ENCODE data around the gene EPB41L2.

Gene EPB41L2

DNA sequence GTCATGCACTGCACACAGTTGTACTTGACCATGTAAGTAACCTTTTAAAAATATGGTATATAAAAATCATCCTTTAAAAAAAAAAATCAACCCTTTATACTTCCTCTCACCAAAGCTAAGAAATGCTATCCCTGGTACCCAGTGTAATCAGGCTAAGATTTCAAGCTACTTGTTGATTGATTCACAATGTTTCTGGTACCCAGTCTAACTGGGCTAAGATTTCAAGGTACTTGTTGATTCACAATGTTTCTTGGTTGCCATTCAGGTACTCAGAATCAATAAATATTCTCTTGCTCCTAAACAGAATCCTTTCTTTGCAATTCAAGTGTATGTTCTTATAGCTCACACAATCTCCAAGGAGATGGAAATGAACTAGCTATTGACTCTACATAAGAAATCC, 159.4 kb downstream of the EPB41L2 start:
- no peak for DNase-seq

DNA sequence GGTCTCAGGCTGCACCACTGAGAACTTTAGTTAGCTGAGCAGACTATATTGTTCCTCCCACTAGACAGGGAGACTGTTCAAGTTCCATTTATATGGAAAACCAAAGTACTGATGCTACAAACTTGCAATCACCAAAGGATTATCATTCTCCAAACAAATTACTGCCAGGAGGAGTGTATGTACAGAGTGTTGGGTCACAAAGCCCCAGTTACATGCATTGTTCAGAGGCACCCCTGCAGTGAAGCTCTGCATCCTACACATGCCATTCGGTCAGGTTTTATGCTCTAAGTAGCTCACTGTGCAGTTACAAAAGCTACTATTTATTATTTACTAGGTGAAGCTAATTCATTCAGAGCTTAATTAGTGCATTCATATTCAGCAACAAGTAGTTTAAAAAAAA, 160.0 kb downstream of the EPB41L2 start:
- no peak for DNase-seq

DNA sequence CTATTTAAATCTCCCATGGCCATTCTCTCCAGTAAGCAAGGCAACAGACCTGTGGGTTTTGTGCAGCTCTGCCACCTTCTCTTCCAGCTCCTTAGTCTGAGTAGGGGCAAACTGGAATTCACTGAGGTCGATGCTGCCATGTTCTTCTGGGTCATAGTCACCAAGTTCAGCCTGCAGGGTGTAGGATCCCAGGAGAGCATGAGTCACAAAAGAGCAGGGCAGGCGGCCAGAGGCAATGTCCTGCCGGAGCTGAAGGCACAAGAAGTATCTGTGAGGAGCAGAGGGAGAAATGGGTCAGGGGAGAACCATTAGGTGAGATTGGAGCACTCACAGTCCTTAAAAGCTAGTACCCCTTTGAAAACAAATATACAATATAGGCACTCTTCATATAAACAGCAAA, 162.1 kb downstream of the EPB41L2 start:
- DNase-seq, result no peak

DNA sequence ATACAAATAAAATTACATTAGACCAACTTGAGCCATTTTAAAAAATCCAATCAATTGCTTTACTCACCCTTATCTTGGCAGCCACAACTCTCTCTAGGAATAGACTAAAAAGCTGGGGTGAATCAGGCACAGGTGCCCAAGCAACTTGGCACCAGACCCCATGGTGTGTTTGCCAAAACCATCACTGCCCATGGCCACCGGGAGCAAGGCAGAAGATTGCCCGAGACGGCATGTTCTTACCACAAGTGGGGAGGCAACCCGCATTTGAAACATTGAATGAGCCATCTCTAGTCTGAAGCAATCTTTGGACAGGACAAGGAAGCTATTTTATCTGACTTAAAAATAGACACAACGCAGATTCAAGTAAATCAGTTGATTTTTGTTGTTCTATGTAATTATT, 166.8 kb downstream of the EPB41L2 start:
- DNase-seq, result no peak

DNA sequence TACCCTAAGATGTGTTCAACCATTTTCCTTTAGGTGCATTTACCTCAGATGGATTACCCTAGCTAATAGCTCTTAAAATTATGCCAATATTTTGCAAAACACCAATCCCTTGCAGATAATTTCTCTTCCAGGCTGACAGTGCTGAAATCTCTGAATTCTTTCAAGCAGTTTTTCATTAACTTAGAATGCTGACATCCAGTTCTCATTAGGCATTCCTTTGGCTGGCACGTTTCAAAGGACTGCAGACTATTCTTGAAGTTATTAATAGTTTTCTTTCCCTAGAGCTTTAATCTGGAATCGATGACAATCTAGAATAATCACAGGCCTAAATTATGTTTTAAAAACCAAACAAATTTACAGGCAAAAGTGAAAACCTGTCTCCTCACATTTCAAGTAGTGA, 167.5 kb downstream of the EPB41L2 start:
- DNase-seq, result no peak

DNA sequence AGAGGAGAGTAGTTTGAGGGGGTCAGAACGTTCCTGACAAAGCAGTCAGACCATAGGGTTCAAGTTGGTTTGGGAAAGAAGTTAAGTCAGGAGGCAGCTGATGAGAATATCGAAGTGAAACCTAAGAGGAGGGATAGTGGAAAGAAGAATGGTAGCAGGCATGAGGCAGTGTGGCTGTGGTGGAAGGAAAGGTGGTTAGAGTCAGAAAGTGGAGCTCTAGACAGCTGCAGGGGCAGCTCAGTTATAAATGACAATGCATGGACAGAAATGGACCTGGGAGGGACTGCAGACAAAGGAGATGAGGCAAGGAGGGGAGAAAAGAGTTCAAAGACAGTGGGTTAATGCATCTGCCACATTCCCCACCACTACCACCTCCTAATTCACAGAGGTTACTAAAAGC, 169.3 kb downstream of the EPB41L2 start:
- no peak for DNase-seq

DNA sequence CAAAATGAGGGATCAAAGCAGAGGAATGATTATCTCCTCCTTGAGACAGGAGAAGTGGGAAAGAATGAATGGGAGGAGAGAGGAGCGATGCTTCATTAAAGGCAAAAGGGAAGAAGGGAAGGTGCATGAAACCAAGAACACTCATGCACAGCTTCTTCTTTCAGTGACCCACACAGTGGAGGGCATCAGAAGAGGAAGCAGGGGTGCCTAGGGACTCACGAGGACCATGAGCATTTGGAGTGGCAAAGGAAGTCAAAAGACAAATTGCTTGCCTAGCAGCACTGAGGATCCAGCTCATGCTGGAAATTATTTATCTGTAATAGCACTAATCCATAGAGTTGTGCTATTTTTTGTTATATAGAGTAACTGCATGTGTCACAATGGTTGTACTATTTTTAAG, 169.8 kb downstream of the EPB41L2 start:
- no peak for DNase-seq

DNA sequence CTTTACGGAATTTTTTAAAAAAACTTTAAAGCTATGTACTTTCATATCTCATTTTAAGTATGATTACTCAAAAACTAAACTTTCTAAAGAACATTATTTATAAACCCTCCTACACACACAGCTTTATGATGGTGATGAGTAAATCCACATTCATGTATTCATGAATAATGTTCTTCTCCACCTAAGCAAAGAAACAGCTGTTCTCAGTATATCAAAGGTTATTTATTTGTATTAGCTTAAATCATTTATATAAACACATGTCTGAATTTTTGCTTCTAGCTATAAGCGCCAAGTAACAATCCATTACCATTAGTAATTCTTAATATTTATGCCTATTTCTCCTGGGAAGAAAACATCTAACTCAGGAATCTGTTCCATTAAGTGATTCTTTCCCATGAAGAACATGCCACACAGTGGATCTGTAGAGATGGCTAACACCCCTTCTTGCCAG, 172.5 kb downstream of the EPB41L2 start:
- no peak for DNase-seq

DNA sequence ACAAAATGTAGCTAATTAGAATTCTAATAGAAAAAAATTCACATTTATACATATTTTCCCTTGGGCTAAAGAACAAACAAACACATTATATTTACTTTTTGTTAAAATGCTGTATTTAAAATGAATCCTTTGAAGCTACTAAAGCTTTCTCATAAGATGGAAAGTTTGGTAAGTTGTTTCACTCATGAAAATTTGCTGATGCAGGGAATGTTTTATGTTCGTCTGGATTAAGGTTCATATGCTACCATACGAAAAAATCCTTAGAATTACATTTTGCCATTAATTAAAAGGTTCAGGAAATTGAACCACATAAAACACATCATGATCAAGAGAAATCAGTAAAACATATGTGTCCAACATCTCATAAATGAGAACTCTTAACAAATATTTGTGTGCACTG, 173.6 kb downstream of the EPB41L2 start:
- DNase-seq, result no peak

DNA sequence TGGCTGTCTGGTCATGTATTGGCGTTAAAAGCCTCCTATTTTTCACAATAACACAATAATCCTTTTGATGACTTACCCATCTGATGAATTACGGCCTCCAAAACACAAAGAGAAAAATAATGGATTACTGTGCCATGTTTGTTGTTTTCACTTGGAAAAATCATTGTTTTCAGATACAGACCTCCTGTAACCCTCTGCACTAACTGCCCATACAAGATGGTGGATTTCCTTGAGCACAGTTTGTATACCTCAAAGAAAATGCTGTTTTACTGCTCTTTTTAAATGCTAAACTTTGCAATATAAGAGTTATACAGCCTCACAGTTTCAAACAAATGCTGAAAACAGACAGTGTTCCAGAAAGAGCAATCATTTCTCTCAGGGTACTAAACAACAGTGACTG, 174.8 kb downstream of the EPB41L2 start:
- no peak for DNase-seq

DNA sequence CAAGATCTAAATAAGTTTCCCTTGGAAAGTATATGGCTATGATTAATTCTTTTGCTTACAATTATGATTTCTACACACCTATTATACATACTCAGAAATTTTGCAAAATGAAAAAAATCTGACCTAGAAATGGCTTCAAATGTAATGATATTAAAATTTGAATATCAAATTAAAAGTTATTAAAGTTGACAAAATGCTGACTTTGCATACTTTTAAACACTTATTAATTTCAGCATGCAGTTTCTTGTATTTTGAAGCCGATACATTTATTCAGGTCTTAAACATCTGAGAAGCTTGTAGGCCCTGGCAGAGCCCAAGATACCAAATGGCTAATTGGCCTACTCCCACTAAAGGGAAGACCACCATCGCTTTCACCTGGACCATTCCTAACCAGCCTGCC, 176.1 kb downstream of the EPB41L2 start:
- DNase-seq, result no peak

DNA sequence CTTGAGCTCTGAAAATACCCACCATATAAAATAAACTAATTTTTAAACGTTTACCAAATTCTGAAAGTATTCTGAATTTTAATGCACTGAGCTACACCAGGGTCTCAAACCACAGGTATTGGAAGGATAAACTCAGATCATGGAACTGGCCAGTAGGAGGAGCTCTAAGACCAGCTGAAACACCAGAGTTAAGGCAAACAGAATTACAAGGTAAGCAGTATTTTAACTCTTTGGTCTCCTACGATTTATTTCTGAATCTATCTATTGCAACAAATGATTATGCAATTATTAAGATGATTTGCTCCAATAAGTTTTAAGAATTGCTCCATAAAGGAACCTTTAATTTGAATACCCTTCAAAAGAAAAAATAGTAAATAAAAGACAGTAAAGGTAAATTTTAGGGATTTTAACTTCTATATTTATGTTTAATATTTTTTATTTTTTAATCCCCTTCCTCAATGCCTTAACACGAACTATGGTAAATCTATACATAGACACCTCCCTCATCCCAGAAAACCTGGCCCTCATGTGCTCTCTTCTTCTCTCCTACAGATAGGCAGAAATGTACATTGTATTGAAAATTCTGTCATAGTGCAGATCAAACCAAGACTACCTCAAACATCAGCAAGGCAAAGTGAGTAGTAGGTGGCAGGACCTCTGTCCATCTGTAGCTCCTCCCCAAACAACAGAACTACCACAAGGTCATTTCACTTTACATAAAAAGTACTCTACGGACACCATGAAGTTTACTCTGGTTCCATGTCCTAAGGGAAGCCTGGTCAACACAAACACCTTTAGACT, 177.5 kb downstream of the EPB41L2 start:
- no peak for DNase-seq

DNA sequence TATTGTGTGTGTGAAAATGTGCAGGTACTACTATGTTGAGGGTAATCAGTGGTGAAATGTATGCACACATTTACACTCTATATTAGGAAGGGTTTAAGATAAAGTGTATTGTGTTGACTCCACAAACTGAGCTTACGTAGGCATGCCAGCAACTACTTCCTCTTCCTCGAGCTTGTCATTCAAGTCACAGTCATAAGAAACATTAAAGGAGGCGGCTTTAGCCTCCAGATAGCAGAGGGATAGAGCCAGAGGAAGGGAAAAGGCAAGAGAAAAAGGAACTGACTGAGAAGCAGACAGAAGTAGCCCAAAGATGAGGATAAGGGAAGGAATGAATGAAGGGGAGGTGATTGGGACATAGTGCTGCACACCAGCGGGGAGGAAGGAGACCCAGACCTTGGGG, 180.7 kb downstream of the EPB41L2 start:
- no peak for DNase-seq

DNA sequence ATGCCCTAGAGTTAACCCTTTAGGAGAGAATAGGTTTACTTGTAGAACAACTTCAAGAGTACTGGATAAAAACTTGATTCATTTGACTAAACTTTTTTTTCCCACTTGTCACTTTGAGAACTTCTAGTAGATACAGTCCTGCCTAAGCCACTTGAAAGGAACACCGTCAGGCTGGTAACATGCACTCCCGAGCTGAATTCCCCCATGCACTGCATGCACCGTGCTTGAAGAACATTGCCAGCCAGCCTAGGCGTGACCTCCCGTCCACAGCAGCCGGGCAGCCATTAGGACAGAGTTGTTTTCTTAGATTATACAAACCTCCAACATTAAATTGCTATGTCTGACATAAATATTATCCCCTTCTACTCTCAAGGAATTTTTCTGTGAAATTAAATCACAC, 183.2 kb downstream of the EPB41L2 start:
- DNase-seq, result no peak

DNA sequence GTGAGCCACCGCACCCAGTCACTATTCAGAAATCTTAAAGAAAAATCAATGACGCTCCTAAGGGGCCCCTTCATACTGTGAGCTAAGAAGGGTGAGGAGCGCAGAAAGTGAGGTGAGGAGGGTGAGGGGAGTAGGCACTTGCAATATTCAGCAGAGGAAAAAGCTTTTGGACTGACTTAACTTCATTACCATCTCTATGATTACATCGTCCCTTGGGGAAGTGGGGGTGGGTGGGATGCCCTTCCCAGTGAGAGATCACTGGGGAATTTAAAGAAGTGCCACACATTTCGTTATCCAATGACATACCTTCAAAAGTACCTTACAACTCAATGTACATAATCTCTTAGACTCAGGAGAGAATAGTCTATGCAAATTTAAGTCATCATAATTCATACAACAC, 189.3 kb downstream of the EPB41L2 start:
- no peak for DNase-seq

DNA sequence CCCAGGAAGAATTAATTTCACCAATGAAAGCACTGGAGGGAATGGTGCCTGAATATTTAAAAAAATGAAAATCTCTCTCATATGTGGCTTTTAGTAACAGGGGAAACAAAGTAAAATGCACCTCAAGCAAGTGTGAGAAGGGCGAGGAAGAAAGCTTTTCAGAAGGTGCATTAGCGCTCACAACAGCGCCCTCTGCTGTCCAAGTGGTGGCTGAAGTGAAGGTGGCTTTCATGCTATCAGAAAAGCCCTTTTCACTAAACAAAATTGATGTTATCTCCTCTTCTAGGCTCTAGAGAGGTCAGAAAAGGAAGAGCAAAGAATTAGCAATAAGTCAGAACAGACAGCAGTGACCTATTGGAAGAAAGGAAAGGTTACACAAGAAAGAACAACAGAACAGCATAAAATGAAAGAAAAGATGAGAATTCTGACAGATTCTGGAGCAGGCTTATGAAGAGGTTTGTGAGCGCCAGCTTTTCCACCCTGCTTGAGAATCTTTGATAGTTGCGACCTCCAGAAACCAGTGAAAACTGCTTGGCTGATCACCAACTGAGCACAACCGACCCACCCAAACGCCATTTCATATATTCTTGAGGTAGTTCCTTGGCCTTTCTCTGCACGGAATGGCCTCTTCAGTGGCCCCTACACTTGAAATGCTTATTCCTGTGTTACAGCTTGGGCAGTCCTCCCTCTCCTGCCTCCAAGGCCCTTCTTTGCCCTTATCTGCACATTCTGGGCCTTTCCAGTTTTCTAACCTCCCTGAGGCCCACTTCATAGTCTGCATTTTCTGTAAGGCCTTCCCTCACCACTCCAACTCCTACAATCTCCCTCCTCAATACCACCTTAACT, 190.6 kb downstream of the EPB41L2 start:
- DNase-seq, result no peak

DNA sequence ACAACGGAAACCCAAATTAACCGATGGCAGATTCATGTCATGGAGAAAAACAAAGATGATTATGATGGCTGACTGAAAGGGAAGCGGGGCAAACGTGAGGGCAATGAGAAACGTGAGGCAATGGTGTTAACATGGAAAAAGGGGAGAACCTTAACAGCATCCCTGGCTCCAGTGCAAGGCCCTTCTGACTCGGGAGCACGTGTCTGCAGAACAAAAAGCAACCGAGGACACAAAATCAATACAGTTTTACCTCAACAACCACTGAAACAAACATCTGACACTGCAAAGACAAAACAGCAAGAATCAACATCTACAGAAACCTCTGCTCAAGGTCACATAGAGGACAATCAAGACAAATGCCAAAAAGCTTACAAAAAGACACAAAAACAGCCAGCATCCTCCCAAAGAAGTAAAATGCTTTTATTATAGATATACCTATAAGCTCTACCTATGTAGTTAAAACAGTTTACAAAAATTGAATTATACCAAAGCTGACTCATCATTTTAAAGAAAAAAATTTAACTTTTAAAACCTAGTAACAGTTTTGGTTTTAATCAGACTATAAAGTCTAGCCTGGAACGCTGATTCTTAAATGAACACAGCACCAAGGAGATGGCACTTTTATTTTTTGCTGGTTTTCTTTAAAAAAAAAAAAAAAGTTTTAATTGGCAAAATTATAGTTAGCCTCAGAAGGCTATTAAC, 192.7 kb downstream of the EPB41L2 start:
- DNase-seq, result no peak

DNA sequence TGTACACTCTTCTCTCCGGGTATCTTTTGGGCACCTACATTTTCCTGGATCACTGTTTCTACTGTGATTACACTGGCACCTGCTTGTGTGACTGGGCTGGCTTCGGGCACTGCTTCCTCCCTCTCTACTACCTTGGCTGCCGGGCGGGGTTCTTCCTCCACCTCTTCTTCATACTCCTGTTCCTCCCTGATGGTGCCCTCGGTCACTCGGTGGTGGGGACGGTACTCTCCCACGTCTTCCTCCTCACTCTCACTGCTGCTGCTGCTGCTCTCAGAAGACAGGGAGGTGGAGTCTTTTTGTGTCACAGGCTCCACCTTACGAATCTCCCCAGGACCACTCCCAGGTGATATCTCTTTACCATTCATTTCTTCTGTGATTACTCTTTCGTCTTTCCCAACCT, 193.4 kb downstream of the EPB41L2 start:
- DNase-seq, result no peak

DNA sequence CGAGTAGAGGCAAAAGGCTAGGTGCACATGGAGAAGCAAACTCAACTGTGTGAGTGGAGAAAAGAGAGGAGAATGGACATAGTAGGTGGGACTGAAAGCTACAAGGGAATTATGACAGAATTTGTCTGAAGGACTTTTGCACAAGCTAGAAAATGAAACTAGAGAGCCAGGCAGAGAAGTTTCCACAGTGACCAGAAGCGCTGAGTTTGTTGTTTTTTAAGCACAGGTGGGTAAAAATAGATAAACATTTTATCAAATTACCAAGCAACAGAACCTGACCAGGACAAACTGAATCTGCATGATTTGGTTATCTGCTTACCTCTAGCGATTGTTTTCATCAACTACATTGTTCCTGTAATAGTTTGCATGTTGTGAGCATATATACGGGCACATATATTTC, 197.3 kb downstream of the EPB41L2 start:
- no peak for DNase-seq

DNA sequence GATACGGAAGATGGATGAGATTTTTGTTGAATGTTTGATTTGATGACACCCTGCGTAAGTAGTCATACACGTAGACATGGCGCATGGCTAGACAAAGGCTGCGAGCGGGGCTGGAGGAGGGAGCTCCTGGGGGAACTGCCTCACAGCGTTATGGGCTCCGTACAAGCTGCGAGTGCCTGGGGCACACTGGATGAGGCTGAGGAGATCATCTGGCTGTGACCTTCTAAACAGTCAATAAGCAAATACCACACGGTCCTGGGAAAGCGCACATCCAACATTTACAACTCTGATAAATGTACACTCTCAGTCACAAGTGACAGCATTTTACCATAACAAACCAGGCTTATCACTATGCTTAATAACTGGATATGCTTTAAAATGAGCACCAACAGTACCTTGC, 198.7 kb downstream of the EPB41L2 start:
- no peak for DNase-seq

DNA sequence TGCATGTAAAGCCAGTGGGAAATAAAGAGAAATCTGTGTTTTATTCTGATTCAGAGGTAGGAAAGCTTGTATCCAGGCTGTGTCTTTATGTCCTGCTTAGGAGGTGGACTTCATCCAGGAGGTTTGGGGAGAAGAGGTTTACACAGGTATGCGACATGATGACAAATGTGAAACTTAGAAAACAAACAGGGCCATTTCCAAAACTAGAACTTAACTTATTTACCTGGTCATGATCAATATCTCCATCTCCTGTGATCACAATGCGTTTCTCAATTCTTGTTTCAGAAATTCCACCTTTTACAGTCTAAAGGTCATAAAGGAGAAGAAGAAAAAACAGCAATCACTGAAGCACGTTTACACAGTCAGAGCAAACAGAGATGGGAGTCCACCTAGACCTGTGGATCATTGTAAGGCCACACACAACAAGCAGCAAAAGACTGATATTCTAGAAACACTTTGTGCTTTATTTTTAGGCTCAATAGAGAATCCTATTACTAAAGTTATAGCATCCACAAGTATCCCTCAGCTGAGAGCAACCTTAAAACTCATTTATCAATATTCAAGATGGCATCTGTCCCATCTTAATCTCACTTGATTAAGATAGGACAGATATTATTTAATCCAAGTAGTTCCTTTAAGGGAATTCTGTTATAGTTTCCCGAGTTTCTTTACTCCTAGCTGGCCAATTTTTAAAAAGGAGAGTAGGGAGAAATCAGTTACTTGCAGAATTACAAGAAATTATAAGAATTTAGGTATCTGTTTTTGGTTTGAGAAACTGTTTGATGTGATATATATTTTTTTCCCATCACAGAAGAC, 199.4 kb downstream of the EPB41L2 start:
- no peak for DNase-seq

DNA sequence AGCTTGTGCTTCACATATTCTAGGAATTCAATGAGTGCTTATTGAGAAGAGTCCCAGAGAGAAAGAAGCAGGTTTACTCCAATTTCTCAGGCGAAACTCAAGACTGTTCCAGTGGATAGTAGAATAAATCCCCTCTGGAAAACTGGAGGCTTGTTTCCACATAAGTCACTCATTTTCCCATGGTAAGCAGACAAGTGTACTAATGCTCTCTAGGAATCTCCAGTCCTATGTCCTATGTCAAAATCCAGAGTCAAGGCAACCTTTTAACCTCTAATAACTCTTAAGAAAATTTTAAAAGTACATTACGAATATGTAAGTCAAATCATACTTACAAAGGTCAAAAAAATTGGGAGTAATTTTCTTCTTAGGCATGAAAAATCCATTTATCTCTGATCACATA, 200.7 kb downstream of the EPB41L2 start:
- no peak for DNase-seq
